ENCODE data around the gene PLPP4.
A peak's percentile ranks its signal among the peaks of the same experiment; 100 is the strongest.

Gene PLPP4

GRCh38 chr10:120513307-120513796 lies 56.3 kb downstream of the PLPP4 start:
- no peak overlapping the region for H3K4me3 ChIP-seq (replicated peaks; ENCODE audit: low read depth, low read length)
- DNase-seq (ENCODE audit: low read depth): no peak
- TF ChIP-seq CTCF (IDR thresholded peaks at IDR 0.05; ENCODE audit: low read length, missing control alignments): no peak

- DNase-seq (ENCODE audit: low read depth): peak; percentile 64
- TF ChIP-seq CTCF (IDR thresholded peaks at IDR 0.05; ENCODE audit: low read length, missing control alignments): no peak
- no peak overlapping the region for H3K4me3 ChIP-seq (replicated peaks; ENCODE audit: low read depth, low read length)
Observed at GRCh38 chr10:120514035-120514620, 57.1 kb downstream of the PLPP4 start.

GRCh38 chr10:120514959-120515358 lies 57.9 kb downstream of the PLPP4 start:
- no peak overlapping the region for H3K4me3 ChIP-seq (replicated peaks; ENCODE audit: low read depth, low read length)
- no peak for TF ChIP-seq CTCF (IDR thresholded peaks at IDR 0.05; ENCODE audit: low read length, missing control alignments)
- no peak for DNase-seq (ENCODE audit: low read depth)

GRCh38 chr10:120515741-120516140 lies 58.7 kb downstream of the PLPP4 start:
- DNase-seq (ENCODE audit: low read depth): no peak
- H3K4me3 ChIP-seq (replicated peaks; ENCODE audit: low read depth, low read length): no peak overlapping the region
- no peak for TF ChIP-seq CTCF (IDR thresholded peaks at IDR 0.05; ENCODE audit: low read length, missing control alignments)

GRCh38 chr10:120516426-120516825 lies 59.4 kb downstream of the PLPP4 start:
- no peak for DNase-seq (ENCODE audit: low read depth)
- H3K4me3 ChIP-seq (replicated peaks; ENCODE audit: low read depth, low read length): no peak overlapping the region
- TF ChIP-seq CTCF (IDR thresholded peaks at IDR 0.05; ENCODE audit: low read length, missing control alignments): no peak

- no peak overlapping the region for H3K4me3 ChIP-seq (replicated peaks; ENCODE audit: low read depth, low read length)
- no peak for TF ChIP-seq CTCF (IDR thresholded peaks at IDR 0.05; ENCODE audit: low read length, missing control alignments)
- DNase-seq (ENCODE audit: low read depth): no peak
Observed at GRCh38 chr10:120517196-120517595, 60.2 kb downstream of the PLPP4 start.

- DNase-seq (ENCODE audit: low read depth): no peak
- H3K4me3 ChIP-seq (replicated peaks; ENCODE audit: low read depth, low read length): no peak overlapping the region
- TF ChIP-seq CTCF (IDR thresholded peaks at IDR 0.05; ENCODE audit: low read length, missing control alignments): no peak
Observed at GRCh38 chr10:120517881-120518484, 61.0 kb downstream of the PLPP4 start.
